ENCODE data around the gene PSG5.
"Not testable (repeated sequence)": the region's sequence is repeated elsewhere in the genome, so short reads cannot be mapped to it uniquely, and the experiment has no call there.

The PSG5 gene

DNA sequence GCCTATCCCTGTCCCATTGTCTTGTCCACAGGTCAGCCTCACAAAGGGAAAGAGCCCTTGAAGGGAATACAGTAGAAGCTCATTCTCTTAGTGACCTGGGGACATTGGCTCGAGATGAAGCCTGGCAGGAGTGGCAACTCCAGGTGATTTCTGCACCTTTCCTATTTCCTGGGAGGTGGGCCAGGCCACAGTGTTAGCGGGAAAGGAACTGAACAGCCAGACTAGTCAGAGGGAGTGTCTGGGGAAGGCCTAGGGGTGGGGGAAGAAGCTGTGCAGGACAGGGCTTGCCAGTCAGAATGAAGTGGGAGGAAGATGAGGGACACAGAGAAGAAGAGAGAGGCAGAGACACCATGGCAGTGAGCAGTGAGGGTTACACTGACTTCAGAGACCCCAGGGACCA is 15.6 kb upstream of the PSG5 start:
- H3K9me3 Mint-ChIP-seq; H3K36me3 Mint-ChIP-seq; ATAC-seq (ENCODE audit: low read depth); DNase-seq (ENCODE audit: low spot score in 2 of 2); H3K27me3 Mint-ChIP-seq; H3K4me1 Mint-ChIP-seq; H3K27ac Mint-ChIP-seq; H3K4me3 Mint-ChIP-seq: not testable (repeated sequence)

DNA sequence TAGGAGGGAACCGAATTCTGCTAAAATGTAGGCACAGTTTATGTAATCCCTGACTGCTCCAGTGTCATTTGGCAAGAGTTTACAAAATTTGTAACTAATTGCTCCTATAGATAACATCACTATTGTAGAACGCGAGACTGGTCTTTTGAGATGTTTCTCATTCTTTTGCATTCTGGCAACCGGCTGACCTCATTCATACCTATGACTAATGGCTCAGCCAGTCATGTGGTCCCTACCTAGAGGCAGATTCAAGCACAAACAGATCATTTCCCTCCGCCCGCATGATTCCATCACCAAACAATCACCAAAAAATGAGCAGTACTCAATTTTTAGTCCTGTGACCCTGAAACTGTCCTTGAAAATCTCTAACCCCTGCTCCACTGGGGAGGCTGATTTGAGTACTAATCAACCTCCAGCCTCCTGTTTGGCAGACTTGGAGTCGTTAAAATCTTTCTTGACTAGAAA is 15.0 kb upstream of the PSG5 start:
- H3K36me3 Mint-ChIP-seq; H3K27ac Mint-ChIP-seq; DNase-seq (ENCODE audit: low spot score in 2 of 2); H3K27me3 Mint-ChIP-seq; H3K4me1 Mint-ChIP-seq; ATAC-seq (ENCODE audit: low read depth); H3K9me3 Mint-ChIP-seq; H3K4me3 Mint-ChIP-seq: not testable (repeated sequence)

- not testable (repeated sequence) for H3K9me3 Mint-ChIP-seq; H3K4me3 Mint-ChIP-seq; DNase-seq (ENCODE audit: low spot score in 2 of 2); ATAC-seq (ENCODE audit: low read depth); H3K27ac Mint-ChIP-seq; H3K4me1 Mint-ChIP-seq; H3K36me3 Mint-ChIP-seq; H3K27me3 Mint-ChIP-seq
These were observed 12.5 kb upstream of the PSG5 start for GRCh38 chr19:43198686-43199419.

GRCh38 chr19:43197666-43198397 is 11.5 kb upstream of the PSG5 start:
- not testable (repeated sequence) for H3K4me3 Mint-ChIP-seq; H3K27me3 Mint-ChIP-seq; H3K4me1 Mint-ChIP-seq; ATAC-seq (ENCODE audit: low read depth); H3K9me3 Mint-ChIP-seq; DNase-seq (ENCODE audit: low spot score in 2 of 2); H3K27ac Mint-ChIP-seq; H3K36me3 Mint-ChIP-seq

- not testable (repeated sequence) for H3K4me3 Mint-ChIP-seq; H3K4me1 Mint-ChIP-seq; H3K36me3 Mint-ChIP-seq; ATAC-seq (ENCODE audit: low read depth); DNase-seq (ENCODE audit: low spot score in 2 of 2); H3K27me3 Mint-ChIP-seq; H3K27ac Mint-ChIP-seq; H3K9me3 Mint-ChIP-seq
These were observed 8.1 kb upstream of the PSG5 start for GRCh38 chr19:43194397-43194796.

- not testable (repeated sequence) for H3K9me3 Mint-ChIP-seq; ATAC-seq (ENCODE audit: low read depth); H3K4me3 Mint-ChIP-seq; H3K4me1 Mint-ChIP-seq; H3K36me3 Mint-ChIP-seq; H3K27ac Mint-ChIP-seq; DNase-seq (ENCODE audit: low spot score in 2 of 2); H3K27me3 Mint-ChIP-seq
These were observed 6.2 kb upstream of the PSG5 start for GRCh38 chr19:43192381-43193155.

DNA sequence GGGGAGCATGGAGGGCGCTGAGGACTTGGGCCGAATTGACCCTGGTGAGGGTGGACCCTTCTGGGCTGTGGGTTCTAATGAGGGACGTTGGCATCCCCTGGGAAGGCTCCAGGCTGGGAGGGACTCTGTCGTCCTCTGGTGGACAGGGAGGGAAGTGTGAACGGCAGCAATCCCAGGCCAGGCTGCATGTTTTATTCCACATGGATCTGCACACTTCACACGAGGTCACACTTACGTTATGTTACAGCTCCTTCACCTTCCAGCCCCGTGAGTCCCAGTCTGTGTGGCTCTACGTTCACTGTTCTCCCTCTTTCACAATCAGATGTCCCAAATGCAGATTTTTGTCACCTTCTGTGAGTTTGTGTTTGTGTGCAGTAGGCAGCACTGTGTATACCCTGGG is 1.8 kb upstream of the PSG5 start:
- ATAC-seq (ENCODE audit: low read depth); H3K4me3 Mint-ChIP-seq; H3K9me3 Mint-ChIP-seq; H3K27ac Mint-ChIP-seq; H3K4me1 Mint-ChIP-seq; DNase-seq (ENCODE audit: low spot score in 2 of 2); H3K27me3 Mint-ChIP-seq; H3K36me3 Mint-ChIP-seq: not testable (repeated sequence)

GRCh38 chr19:43181869-43182771 is 4.2 kb downstream of the PSG5 start:
- H3K4me1 Mint-ChIP-seq; H3K27me3 Mint-ChIP-seq; ATAC-seq (ENCODE audit: low read depth); DNase-seq (ENCODE audit: low spot score in 2 of 2); H3K9me3 Mint-ChIP-seq; H3K36me3 Mint-ChIP-seq; H3K4me3 Mint-ChIP-seq; H3K27ac Mint-ChIP-seq: not testable (repeated sequence)

DNA sequence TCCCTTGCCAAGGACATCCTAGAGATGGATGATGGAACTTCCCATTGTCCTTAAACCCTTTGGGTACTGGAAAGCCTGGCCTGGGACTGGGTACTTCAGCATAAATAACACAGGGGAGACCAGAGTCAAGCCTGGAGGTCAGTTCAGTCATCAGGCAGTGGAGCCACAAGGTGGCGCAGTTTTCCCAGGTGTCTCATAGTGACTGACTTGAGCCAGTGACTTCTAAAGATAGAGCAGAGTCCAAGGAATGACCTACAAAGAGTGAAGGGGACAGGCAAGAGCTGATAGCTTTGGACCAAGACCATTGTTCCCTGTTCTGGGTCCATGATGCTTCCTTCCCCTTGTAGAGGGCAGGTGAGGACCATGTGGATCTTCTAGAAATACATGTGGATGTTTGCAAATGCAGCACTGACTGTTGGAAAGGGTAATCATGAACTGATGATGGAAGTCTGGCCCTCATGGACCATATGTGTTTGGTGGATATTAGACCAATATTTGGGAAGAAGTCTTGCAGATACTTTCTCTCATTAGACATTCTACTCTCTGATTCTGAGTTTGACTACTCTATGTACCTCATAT is 6.7 kb downstream of the PSG5 start:
- not testable (repeated sequence) for ATAC-seq (ENCODE audit: low read depth); H3K4me3 Mint-ChIP-seq; H3K9me3 Mint-ChIP-seq; H3K27ac Mint-ChIP-seq; H3K27me3 Mint-ChIP-seq; H3K4me1 Mint-ChIP-seq; DNase-seq (ENCODE audit: low spot score in 2 of 2); H3K36me3 Mint-ChIP-seq

GRCh38 chr19:43178577-43178976 is 7.8 kb downstream of the PSG5 start:
- H3K27ac Mint-ChIP-seq: not testable (repeated sequence)

DNA sequence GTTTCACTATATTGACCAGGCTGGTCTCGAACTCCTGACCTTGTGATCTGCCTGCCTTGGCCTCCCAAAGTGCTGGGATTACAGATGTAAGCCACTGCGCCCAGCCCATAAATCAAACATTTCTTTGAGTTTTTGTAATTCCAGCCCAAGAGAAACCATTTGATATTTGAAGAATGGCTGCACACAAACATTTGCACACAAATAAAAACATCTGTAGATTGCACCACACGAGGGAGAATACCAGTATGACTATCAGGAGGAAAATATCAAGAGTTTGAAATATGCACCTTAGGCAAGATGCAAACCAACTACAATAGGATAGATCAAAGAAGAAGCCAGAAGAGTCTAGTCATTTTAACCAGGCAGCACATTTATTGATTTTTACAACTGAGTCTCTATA is 20.4 kb downstream of the PSG5 start:
- H3K4me1 Mint-ChIP-seq; H3K27ac Mint-ChIP-seq; H3K36me3 Mint-ChIP-seq; H3K4me3 Mint-ChIP-seq; DNase-seq (ENCODE audit: low spot score in 2 of 2); H3K9me3 Mint-ChIP-seq; H3K27me3 Mint-ChIP-seq; ATAC-seq (ENCODE audit: low read depth): not testable (repeated sequence)

More at GRCh38 chr19:43178577-43178976, 7.8 kb downstream of the PSG5 start:
- DNase-seq (ENCODE audit: low spot score in 2 of 2); ATAC-seq (ENCODE audit: low read depth); H3K27me3 Mint-ChIP-seq; H3K36me3 Mint-ChIP-seq; H3K4me1 Mint-ChIP-seq; H3K9me3 Mint-ChIP-seq; H3K4me3 Mint-ChIP-seq: not testable (repeated sequence)

DNA sequence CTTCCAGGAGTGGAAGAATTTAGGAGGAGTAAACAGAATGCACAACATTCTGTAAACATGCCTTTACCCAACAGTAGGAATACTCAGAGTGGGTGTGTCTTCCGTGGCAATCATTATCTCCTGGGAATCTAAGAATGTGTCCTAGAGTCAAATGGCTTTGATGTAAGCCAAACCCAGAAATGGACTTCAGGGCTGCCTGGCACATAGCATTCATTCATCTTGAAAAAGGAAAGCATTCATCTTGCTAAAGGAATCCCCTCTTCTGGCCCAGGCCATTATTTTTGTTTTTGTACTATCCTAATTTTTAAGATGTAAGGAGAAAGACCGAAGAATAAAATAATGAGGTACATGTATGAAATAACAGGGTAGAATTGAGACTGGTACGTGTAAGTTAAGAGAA is 23.2 kb downstream of the PSG5 start:
- H3K36me3 Mint-ChIP-seq; DNase-seq (ENCODE audit: low spot score in 2 of 2); H3K4me3 Mint-ChIP-seq; ATAC-seq (ENCODE audit: low read depth); H3K27me3 Mint-ChIP-seq; H3K27ac Mint-ChIP-seq; H3K4me1 Mint-ChIP-seq; H3K9me3 Mint-ChIP-seq: not testable (repeated sequence)

DNA sequence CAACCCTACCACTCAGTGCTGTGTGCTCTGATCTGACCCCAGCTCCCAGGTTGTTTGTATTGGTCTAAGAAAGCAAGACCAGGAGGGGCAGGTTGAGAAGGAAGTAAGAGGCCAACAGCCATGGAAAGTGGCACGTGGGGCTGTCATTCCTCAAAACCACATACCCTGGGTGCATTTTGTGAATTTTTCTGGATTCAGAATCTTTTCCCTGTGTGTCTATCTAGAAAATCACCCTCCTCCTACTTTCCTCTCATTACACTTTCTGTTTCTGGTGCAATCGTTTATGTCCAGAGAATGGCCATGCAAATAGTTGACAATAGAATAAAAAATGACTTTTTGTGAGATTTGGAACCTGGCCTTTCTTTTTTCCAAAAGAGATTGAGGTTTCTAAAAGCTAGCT is 24.1 kb downstream of the PSG5 start:
- not testable (repeated sequence) for ATAC-seq (ENCODE audit: low read depth); H3K27ac Mint-ChIP-seq; H3K27me3 Mint-ChIP-seq; H3K9me3 Mint-ChIP-seq; H3K4me3 Mint-ChIP-seq; H3K4me1 Mint-ChIP-seq; H3K36me3 Mint-ChIP-seq; DNase-seq (ENCODE audit: low spot score in 2 of 2)

All from memory B cell (primary cell).